ENCODE measurements around the gene SLC38A1. TPM values are rescaled to one million over a fixed set of nuclear protein-coding genes. Genes with fewer than 3 reads are reported as not detected.
A peak's percentile ranks its signal among the peaks of the same experiment; 100 is the strongest.
"Not testable (repeated sequence)": the region's sequence is repeated elsewhere in the genome, so short reads cannot be mapped to it uniquely, and the experiment has no call there.

SLC38A1 gene
- 43.1 TPM for polyA plus RNA-seq (2012; ENCODE audit: low read depth, missing spikeins)

GRCh38 chr12:46268583-46269428 is at the start of gene SLC38A1:
SLC38A1 (minus strand) TSS chr12:46269043; CDS start chr12:46239800, 29,243 bp downstream.
- FAIRE-seq (peak; percentile 89), DNase-seq (ENCODE audit: insufficient read length, low spot score) (peak; percentile 64)
- TF ChIP-seq SPI1 (IDR thresholded peaks at IDR 0.05; ENCODE audit: low read depth, low read length) (0 out of 2 replicates have a peak, but pooled peaks have one; percentile 10), POU2F2 (IDR thresholded peaks at IDR 0.05; ENCODE audit: low read depth, low read length) (no peak), POLR2AphosphoS5 (IDR thresholded peaks at IDR 0.05; ENCODE audit: low read depth, low read length) (peak; percentile 89), POLR2A (IDR thresholded peaks at IDR 0.05; ENCODE audit: low read depth, low read length) (peak; percentile 89), PAX5 (IDR thresholded peaks at IDR 0.05; ENCODE audit: insufficient read depth, low read length, severe bottlenecking) (no peak), TAF1 (IDR thresholded peaks at IDR 0.05; ENCODE audit: low read depth, low read length) (peak; percentile 72)

GRCh38 chr12:46318037-46318436 is 49.2 kb upstream of the SLC38A1 start:
- DNase-seq (ENCODE audit: insufficient read length, low spot score), result no peak
- FAIRE-seq, result no peak
- no peak for TF ChIP-seq POLR2A (IDR thresholded peaks at IDR 0.05; ENCODE audit: low read depth, low read length)
- TF ChIP-seq PAX5 (IDR thresholded peaks at IDR 0.05; ENCODE audit: insufficient read depth, low read length, severe bottlenecking), result no peak

GRCh38 chr12:46304070-46304469 is 35.2 kb upstream of the SLC38A1 start:
- TF ChIP-seq POU2F2 (IDR thresholded peaks at IDR 0.05; ENCODE audit: low read depth, low read length) (no peak), POLR2AphosphoS5 (IDR thresholded peaks at IDR 0.05; ENCODE audit: low read depth, low read length) (no peak), POLR2A (IDR thresholded peaks at IDR 0.05; ENCODE audit: low read depth, low read length) (no peak), TAF1 (IDR thresholded peaks at IDR 0.05; ENCODE audit: low read depth, low read length) (no peak), SPI1 (IDR thresholded peaks at IDR 0.05; ENCODE audit: low read depth, low read length) (no peak), PAX5 (IDR thresholded peaks at IDR 0.05; ENCODE audit: insufficient read depth, low read length, severe bottlenecking) (no peak)
- no peak for FAIRE-seq
- no peak for DNase-seq (ENCODE audit: insufficient read length, low spot score)

DNA sequence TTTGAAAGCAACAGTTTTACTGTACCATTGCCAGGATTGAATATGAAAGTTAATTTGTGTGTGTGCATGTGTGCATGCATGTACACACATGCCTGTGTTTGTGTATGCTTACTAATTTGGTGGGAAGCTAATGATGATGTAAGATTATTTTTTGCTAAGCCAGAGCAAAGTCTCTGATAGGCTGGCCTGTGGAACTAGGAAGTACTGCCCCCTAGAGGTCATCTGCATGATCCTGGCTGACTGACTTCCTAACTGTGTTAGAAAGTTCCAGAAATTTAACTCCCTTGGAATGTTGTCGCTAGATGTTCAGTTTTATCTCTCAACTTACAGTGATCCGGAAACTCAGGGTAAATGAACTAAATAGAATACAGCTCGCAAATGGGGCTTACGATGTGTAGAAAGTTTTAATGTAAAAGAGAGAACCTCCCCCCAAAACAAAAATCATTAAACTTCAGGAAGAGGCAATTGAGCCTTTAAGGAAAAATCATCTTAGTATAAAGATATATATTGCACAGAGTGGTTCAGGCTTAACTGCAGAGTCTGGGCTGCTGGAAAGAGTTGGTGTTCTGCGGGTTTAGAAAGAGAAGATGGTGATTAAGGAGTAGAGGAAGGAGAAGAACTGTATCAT is 34.3 kb upstream of the SLC38A1 start:
- FAIRE-seq (peak; percentile 72), DNase-seq (ENCODE audit: insufficient read length, low spot score) (no peak)

DNA sequence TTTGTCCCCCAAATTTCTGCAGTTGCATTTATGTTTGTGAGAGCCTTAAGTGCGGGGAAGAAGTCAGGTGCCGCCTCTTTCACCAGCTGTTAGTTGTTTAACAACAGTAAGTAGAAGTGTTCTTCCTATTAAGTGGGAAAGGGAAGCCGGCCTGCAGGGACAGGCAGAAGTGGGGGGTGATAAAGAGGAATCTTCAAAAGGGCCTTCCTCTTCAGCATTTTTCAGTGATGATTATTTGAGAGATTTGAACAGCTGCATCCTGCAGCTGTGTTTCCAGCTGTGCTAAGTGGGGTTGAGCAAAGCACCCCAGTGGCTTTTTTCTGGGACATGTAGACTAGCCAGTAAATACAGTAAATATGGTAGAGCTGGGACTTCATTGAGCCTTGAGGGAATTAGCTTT is 32.1 kb upstream of the SLC38A1 start:
- no peak for TF ChIP-seq POLR2A (IDR thresholded peaks at IDR 0.05; ENCODE audit: low read depth, low read length)
- no peak for TF ChIP-seq PAX5 (IDR thresholded peaks at IDR 0.05; ENCODE audit: insufficient read depth, low read length, severe bottlenecking)
- TF ChIP-seq TAF1 (IDR thresholded peaks at IDR 0.05; ENCODE audit: low read depth, low read length), result no peak
- TF ChIP-seq POLR2AphosphoS5 (IDR thresholded peaks at IDR 0.05; ENCODE audit: low read depth, low read length), result no peak
- TF ChIP-seq POU2F2 (IDR thresholded peaks at IDR 0.05; ENCODE audit: low read depth, low read length), result no peak
- no peak for TF ChIP-seq SPI1 (IDR thresholded peaks at IDR 0.05; ENCODE audit: low read depth, low read length)
- FAIRE-seq (no peak), DNase-seq (ENCODE audit: insufficient read length, low spot score) (no peak)

More for the DNA sequence above, 34.3 kb upstream of the SLC38A1 start:
- no peak for TF ChIP-seq SPI1 (IDR thresholded peaks at IDR 0.05; ENCODE audit: low read depth, low read length)
- TF ChIP-seq POLR2AphosphoS5 (IDR thresholded peaks at IDR 0.05; ENCODE audit: low read depth, low read length), result no peak
- TF ChIP-seq POLR2A (IDR thresholded peaks at IDR 0.05; ENCODE audit: low read depth, low read length), result no peak
- TF ChIP-seq TAF1 (IDR thresholded peaks at IDR 0.05; ENCODE audit: low read depth, low read length), result no peak

DNA sequence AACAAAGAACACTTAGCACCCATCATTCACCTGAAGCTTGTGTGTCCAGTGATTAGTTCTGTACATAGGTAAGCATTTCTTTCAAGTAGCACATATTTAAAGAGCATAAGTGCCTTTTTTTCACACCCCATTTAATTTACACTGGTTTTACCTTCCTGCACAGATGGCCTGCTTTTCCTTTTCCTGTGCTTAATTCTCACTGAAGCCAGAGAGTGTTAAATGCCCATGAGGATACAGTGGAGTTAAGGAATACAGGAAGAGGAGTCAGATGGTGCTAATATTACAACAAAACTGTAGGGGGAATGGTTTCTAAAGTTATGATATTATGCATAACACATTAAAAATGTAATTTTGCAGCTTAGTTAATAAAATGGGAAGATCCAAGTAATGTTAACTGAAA is 31.0 kb upstream of the SLC38A1 start:
- no peak for DNase-seq (ENCODE audit: insufficient read length, low spot score)
- FAIRE-seq, result no peak

DNA sequence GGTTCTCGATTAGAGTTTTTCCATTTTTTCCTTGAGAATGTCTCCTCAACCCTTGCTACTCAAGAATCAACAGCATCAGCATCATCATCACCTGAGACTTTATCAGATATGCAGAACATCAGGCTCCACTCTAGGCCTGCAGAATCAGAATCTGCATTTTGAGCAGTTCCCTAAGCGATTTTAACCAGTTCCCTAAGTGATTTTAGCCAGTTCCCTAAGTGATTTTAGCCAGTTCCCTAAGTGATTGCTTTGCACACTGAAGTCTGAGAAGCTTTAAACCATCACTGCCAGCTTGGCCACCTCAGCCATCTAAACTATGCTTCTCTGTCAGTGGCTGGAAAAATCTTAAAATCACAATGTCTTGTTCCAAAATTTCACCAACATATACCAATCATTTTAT is 29.4 kb upstream of the SLC38A1 start:
- DNase-seq (ENCODE audit: insufficient read length, low spot score) (no peak), FAIRE-seq (no peak)
- TF ChIP-seq POLR2A (IDR thresholded peaks at IDR 0.05; ENCODE audit: low read depth, low read length) (no peak), POU2F2 (IDR thresholded peaks at IDR 0.05; ENCODE audit: low read depth, low read length) (no peak), SPI1 (IDR thresholded peaks at IDR 0.05; ENCODE audit: low read depth, low read length) (no peak), TAF1 (IDR thresholded peaks at IDR 0.05; ENCODE audit: low read depth, low read length) (no peak), POLR2AphosphoS5 (IDR thresholded peaks at IDR 0.05; ENCODE audit: low read depth, low read length) (no peak), PAX5 (IDR thresholded peaks at IDR 0.05; ENCODE audit: insufficient read depth, low read length, severe bottlenecking) (no peak)

More for the DNA sequence above, 31.0 kb upstream of the SLC38A1 start:
- TF ChIP-seq PAX5 (IDR thresholded peaks at IDR 0.05; ENCODE audit: insufficient read depth, low read length, severe bottlenecking) (no peak), TAF1 (IDR thresholded peaks at IDR 0.05; ENCODE audit: low read depth, low read length) (no peak), POLR2A (IDR thresholded peaks at IDR 0.05; ENCODE audit: low read depth, low read length) (no peak), POU2F2 (IDR thresholded peaks at IDR 0.05; ENCODE audit: low read depth, low read length) (no peak), POLR2AphosphoS5 (IDR thresholded peaks at IDR 0.05; ENCODE audit: low read depth, low read length) (no peak), SPI1 (IDR thresholded peaks at IDR 0.05; ENCODE audit: low read depth, low read length) (no peak)

DNA sequence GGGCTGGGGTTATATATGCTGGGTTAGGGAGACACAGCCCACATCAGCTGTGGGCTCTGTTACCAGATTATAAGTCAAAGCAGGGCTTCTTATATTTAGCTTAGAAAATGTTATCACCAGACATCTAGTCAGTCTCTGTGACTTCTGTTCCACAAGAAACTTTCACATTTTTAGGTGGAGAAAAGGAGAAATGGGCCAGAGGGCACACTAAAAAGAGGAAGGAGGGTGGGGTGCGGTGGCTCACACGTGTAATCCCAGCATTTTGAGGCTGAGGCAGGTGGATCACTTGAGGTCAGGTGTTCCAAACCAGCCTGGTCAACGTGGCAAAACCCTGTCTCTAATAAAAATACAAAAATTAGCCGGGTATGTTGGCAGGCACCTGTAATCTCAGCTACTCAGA is 28.0 kb upstream of the SLC38A1 start:
- no peak for DNase-seq (ENCODE audit: insufficient read length, low spot score)
- no peak for FAIRE-seq
- TF ChIP-seq SPI1 (IDR thresholded peaks at IDR 0.05; ENCODE audit: low read depth, low read length) (no peak), POLR2A (IDR thresholded peaks at IDR 0.05; ENCODE audit: low read depth, low read length) (no peak), POU2F2 (IDR thresholded peaks at IDR 0.05; ENCODE audit: low read depth, low read length) (no peak), PAX5 (IDR thresholded peaks at IDR 0.05; ENCODE audit: insufficient read depth, low read length, severe bottlenecking) (no peak), TAF1 (IDR thresholded peaks at IDR 0.05; ENCODE audit: low read depth, low read length) (no peak), POLR2AphosphoS5 (IDR thresholded peaks at IDR 0.05; ENCODE audit: low read depth, low read length) (no peak)

DNA sequence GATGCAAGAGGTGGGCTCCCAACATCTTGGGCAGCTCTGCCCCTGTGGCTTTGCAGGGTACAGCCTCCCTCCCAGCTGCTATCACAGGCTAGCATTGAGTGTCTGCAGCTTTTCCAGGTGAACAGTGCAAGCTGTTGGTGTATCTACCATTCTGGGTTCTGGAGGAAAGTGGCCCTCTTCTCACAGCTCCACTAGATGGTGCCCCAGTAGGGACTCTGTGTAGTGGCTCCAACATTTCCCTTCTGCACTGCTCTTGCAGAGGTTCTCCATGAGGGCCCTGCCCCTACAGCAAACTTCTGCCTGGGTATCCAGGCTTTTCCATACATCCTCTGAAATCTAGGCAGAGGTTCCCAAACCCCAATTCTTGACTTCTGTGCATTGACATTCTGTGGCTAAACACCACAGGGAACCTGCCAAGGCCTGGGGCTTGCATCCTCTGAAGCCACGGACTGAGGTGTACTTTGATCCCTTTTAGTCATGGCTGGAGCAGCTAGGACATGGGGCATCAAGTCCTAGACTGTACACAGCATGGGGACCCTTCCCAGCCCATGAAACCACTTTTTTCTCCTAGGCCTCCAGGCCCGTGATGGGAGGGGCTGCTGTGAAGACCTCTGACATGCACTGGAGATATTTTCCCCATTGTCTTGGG is 24.0 kb upstream of the SLC38A1 start:
- TF ChIP-seq TAF1 (IDR thresholded peaks at IDR 0.05; ENCODE audit: low read depth, low read length) (no peak), SPI1 (IDR thresholded peaks at IDR 0.05; ENCODE audit: low read depth, low read length) (no peak), PAX5 (IDR thresholded peaks at IDR 0.05; ENCODE audit: insufficient read depth, low read length, severe bottlenecking) (no peak), POU2F2 (IDR thresholded peaks at IDR 0.05; ENCODE audit: low read depth, low read length) (no peak), POLR2AphosphoS5 (IDR thresholded peaks at IDR 0.05; ENCODE audit: low read depth, low read length) (no peak), POLR2A (IDR thresholded peaks at IDR 0.05; ENCODE audit: low read depth, low read length) (no peak)
- DNase-seq (ENCODE audit: insufficient read length, low spot score) (no peak), FAIRE-seq (no peak)

DNA sequence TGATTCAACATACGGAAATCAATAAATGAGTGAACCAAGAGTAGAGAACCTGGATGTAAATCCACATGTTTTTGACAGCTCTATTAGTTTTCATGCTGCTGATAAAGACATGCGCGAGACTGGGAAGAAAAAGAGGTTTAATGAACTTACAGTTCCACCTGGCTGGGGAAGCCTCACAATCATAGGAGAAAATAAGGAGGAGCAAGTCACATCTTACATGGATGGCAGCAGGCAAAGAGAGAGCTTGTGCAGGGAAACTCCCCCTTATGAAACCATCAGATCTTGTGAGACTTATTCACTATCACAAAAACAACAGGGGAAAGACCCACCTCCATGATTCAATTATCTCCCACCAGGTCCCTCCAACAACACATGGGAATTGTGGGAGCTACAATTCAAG is 23.1 kb upstream of the SLC38A1 start:
- FAIRE-seq, result not testable (repeated sequence)

GRCh38 chr12:46285177-46285576 is 16.3 kb upstream of the SLC38A1 start:
- FAIRE-seq; DNase-seq (ENCODE audit: insufficient read length, low spot score): not testable (repeated sequence)

More for the DNA sequence above, 23.1 kb upstream of the SLC38A1 start:
- not testable (repeated sequence) for DNase-seq (ENCODE audit: insufficient read length, low spot score)
